Measurements from ENCODE around the gene IL17RD.

The IL17RD gene

DNA sequence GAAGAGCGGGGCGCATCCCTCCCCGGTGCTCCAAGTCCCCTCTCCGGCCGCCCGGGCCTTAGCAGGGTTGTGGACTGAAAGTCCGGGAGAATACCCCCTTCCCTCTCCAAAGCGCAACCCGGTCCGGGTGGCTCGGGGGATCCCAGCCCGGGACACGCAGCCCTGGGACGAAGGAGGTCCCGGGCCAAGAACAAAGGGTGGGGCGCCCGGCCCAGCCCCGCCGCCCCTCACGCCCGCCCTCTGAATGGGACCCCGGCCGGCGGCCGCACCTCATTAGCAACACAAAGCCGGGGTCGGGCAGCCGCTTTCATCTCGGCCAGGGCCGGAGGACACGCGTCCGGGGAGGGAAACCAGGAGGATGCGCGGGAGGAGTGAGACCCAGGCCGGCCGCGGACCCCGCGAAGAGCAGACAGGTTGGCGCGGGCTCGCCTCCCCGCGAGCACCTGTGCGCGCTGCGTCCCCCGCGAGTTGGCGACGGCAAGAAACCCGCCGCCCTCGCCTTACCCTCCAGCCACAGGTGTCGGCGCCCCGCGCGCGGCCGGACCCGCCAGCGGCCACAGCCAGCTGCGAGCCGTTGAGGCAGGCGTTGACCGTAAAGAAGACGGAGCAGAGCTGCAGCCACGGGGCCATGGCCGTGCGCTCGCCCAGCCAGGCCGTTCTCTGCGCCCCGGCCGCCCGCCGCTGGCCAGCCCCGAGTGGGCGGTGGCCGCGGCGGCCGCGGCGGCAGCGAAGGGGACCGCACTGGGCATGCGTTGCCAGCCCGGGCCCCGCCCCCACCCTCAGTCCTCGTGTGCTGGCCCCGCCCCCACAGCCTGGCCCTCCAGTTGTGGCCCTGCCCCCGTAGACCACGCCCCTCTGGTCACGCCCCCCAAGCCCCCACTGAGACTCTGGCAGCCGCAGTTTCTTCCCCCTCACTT lies at the start of gene IL17RD:
Gene IL17RD, minus strand, starts transcription at position 697 of the 917 bp plus-strand sequence. Its CDS starts 67 bp downstream, at position 630.
- peak; percentile 9 to 49 for DNase-seq (ENCODE audit: low read depth in 2 of 2)

DNA sequence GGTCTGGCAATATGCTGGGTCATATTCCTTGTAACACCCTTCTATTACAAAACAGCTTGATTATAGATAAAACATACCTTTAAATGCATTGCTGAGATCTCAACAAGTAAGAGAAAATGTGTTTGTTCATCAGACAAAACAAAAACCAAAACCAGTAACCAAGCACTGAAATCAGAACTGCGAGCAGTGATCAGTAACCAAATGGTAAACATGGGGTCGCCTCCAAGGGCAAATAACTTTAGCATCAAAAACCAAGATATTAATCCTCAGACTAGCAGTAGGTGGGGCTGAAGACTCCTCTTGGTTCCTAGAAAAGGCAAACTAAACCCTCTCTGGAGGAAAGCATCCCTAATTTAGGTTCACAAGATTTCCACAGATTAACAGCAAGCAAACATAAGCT lies 41.3 kb upstream of the IL17RD start:
- no peak for DNase-seq (ENCODE audit: low read depth in 2 of 2)

DNA sequence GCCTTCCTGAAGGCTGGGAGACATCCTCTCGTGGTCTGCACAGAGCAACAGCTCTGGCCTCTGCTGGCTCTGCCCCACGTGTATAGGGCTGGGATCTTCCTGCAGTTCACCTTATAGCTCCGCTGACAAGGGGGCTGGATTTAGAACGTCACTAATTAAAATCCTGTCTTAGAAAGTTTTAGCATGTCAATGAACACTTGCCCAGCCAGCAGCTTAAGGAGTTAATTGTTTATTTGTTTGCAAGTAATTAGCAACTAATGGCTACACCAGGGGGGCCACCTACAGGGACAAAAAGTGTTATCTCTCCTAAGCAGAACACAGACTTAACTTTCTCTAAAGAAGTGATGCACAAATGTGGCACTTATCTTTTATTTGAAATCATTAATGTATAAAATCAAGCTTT lies 34.7 kb upstream of the IL17RD start, which contains the start of gene HESX1:
Gene HESX1, minus strand, starts transcription at position 84 of the 403 bp plus-strand sequence. Its CDS starts 60 bp downstream, at position 24.
- no peak for DNase-seq (ENCODE audit: low read depth in 2 of 2)

DNA sequence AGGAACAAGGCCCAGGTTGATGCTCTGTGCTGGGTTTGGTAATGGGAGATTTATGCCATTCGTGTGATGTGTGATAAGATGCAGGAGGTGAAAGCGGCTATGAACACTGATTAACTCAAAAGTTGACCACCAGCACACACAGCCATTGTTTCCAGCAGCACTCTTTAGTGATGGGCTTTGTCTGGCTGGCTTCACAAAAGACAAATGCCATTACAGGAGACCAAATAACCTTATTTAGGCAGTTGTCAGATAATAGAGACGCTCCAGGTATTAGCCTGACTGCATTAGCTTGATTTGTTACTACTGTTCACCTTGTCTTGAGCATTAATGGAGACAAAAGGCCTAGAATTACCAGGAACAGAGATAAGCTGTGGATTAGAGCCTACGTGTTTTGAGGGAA lies 29.5 kb upstream of the IL17RD start:
- DNase-seq (ENCODE audit: low read depth in 2 of 2), result no peak

DNA sequence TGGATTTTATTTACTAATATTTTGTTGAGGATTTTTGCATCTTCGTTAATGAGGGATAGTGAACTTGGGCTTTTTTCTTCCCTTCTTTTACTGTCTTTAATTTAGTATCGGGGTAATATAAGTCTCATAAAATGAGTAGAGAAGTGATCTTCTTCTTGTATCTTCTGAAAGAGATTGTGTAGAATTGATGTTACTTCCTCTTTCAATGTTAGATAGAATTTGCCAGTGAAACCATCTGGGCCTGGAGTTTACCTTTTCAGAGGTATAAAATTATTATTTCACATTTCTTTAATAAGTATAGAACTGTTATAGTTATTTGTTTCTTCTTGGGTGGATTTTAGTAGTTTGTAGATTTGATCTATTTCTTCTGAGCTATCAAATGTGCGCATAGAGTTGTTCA lies 26.9 kb upstream of the IL17RD start:
- no peak for DNase-seq (ENCODE audit: low read depth in 2 of 2)

DNA sequence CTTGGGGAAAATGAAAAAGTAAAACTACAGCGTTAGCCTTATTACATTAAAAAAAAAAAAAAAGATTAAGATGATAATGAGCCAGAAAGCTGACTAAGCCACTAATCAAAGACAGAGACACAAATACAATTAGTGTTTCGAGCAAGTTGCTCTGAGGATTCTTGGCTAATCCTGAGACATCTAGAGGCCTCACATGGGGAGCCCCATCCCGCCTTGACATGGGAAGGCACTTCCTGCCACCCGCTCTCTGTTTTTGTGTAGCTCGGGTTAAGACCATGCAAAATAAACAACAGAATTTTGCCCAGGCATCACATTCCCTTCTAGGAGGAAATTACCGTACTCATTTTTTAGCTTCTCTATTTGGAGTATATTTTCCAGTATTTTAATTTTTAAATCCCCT lies 19.4 kb upstream of the IL17RD start:
- no peak for DNase-seq (ENCODE audit: low read depth in 2 of 2)

DNA sequence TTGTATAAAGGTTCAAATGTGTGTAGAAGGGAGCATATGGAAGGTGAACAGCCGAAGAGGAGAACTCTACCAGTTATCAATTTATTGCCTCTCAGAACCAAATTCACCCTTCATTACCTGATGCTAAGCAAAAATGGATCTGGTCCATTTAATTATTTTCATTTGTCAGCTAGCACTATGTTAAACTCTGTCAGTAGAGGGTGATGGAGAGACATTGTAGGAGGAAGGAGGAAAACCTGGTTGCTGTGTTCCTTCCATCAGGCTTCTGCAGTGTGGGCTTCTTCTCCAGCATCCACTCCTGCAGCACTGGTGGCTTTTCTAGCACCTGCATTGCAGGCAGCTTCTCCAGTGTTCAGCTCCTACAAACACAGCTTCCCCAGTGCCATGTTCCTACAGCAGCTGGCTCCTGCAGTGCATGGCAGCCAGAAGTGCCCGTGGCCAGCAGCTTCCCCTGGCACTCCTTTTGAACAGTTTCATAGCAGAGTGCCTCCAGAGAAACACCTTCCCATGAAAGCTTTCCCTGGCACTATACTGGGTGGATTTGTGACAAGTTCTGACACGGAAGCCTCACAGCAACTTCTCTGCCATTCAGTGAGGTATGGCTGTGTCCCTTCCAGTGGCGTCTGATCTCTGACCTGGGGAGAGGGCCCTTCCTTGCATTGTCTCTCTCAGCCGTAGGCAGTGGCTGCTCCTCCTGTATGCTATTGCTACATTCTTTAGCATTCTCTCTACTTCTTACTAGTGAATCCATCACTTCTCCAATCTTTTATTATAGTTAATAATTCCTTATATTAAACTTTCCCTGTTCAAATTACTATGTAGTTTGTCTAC lies 14.6 kb upstream of the IL17RD start:
- DNase-seq (ENCODE audit: low read depth in 2 of 2), result no peak

DNA sequence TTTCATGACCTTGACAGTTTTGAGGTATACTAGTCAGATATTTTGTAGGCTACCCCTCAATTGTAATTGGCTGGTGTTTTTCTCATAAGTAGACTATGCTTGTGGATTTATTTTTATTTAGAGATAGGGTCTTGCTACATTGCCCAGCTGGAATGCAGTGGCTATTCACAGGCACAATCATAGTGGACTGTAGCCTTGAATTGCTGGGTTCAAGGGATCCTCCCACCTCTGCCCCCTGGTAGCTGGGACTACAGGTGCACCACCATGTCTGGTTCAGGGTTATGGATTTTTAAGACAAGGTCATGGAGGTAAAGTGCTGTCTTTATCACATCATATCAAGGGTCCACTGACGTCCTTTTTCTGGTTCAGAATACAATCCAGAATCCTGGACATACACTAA lies 10.9 kb upstream of the IL17RD start:
- no peak for DNase-seq (ENCODE audit: low read depth in 2 of 2)

DNA sequence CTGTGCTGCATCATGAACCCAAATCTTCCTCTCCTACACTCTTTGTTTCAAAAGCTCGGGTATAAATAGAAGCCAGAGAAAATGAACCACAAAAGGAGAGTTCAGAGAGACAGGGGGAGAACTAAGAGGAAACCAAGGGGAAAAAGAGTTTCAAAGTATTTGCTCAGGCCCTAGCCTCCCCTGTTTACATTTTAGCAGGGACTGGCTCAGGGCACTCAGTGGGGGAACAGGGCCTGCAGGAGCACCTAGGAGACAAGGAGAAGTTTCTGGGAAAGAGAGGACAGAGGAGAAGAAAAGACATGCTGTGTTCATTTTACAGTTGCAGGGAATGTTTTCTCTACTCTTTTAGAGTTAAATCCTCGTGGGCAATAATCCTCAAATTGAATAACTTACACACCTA lies 8.5 kb upstream of the IL17RD start:
- DNase-seq (ENCODE audit: low read depth in 2 of 2), result no peak

DNA sequence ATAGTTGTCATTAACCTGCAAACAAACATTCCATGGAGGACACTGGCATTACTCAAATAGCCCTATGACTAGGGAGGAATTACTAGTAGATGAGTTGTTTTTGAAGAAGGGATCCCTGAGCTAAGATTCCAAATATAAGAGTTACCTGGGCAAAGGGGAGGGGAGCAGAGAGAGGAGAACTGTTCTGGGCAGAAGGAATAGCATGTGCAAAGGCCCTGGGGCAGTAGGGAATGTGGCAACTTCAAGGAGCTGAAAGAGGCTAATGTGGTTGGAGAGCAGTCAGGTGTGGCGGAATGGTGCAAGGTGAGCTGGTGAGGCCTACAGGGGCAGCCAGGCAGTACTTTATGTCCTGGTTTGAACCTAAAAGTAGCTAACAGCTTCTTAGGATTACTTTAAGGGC lies 5.8 kb upstream of the IL17RD start:
- no peak for DNase-seq (ENCODE audit: low read depth in 2 of 2)

DNA sequence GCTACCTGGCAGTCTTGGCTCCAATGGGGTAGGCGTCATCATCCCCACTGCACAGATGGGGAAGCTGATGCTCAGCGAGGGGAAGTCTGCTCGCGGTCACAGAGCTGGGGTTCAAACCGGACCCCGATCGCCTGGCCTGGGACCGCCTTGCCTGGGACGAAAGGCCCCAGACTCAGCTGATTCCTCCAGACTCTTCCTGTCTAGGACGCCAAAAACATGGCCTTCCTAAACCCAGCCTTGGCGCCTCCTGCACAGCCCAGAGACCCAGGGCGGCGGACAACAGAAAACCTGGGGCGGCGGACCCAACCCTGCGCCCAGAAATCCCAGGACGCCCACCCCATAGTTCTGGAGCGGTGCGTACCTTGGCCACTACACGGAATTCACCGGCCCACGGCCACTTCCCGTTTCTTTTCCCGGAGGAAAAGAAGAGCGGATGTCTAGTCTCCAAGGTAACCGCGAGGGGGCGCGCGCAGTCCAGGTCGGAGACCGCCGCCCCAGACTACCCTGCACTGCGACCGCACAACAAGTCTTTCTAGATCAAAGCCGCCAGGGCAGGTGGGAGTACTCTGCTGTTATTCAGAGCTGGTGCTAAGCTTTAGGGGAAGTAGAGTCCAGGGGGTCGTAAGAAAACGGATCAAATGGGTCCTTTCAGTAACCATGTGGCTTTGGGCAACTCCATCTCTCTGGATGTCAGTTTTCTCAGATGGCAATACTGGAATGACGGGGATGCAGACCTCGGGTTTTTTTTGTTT lies 4.9 kb upstream of the IL17RD start:
- DNase-seq (ENCODE audit: low read depth in 2 of 2), result peak in 1 of 2 donors; percentile 39

DNA sequence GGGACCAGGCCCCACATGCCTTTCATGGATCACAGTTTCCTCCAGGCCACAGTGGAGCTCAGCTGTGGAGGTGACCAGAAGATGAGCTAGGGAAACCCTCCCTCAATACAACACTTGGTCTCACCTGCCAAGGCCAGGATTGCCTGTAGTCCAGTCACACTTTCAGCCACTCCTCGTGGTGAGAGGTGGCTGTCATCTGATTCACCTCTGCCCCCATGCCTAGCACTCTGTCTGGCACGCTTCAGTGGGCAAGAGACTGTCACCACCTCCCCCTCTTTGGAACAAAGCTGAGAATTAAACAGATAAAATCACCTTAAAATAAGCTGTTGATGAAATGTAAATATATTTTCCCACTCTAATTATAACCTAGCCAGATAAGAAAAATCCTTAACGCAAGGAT lies 4.0 kb upstream of the IL17RD start:
- DNase-seq (ENCODE audit: low read depth in 2 of 2), result no peak

DNA sequence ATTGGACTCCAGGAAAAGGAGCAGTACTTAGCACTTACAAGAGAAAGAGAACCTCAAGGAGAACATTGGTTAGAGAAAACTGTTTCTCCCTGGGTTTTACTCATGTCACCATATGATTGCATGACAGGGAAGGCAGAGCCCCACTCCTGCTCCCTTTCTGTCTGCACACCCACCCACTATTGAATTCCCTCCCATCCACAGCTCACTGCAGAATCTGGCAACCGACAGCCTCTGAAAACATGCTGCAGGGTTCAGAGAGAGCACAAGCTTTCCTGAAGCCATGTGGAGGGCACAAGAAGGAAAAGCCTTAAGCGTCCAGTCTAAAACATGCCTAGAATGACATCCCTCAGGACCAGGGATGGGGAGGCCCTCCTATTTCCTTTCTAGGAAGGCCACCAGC lies 3.0 kb upstream of the IL17RD start:
- DNase-seq (ENCODE audit: low read depth in 2 of 2), result no peak

DNA sequence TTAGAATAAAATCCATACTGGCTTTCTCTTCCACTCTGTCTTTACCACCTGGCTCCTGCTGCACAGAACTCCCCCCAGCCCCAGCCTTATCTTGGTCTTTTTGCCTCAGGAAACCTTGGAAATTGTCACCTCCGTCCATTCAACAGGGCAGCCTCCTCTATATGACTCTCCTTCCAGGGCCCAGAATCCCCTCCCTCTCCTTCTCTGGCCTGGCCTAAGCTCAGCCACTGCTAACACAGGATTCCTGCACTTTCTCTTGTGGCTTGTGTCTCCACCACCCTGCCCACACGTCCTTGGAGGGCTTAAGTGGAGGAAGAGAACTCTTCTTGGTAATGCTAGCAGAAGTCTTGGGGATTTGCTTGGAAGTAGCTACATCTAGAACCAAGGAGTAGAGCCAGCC lies 1.5 kb upstream of the IL17RD start:
- no peak for DNase-seq (ENCODE audit: low read depth in 2 of 2)

DNA sequence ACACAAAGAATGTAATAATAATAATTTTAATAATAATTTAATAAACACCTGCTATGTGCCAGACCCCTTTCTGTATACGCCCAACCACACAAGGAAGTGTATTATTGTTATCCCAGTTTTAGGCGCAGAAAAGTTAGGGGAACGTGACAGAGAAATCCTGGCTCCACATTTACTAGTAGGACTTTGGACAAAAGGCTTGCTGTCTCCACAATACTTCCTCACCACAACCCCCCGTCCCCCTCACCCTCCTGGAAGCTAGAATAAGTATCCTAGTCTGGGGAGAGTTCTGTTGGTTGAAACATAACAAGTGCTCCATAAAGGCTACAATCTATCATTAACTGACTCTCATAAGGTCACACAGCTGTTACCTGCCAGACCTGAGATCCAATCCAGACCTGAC lies 488 bp upstream of the IL17RD start:
- no peak for DNase-seq (ENCODE audit: low read depth in 2 of 2)

DNA sequence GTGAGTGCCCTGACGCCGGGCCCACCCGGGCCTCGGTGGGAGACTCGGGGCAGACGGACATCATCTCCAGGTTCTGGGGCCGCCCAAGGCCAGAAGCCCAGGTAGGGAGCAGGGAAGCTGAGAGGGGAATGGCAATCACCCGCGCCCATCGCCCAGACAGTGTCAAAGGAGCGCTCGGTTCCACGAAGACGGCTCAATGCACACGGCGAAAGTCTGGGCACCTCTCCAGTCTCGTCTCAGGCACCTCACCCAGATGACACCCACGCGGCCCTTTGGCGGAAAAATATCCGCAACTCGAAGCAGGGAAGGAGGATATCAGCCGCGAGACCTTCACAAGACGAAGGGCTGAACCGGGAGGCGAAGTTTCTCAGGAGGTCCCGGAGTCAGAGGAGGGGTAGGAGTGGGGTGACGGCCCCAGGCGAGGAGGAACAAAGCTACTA lies 916 bp downstream of the IL17RD start:
- DNase-seq (ENCODE audit: low read depth in 2 of 2), result no peak

DNA sequence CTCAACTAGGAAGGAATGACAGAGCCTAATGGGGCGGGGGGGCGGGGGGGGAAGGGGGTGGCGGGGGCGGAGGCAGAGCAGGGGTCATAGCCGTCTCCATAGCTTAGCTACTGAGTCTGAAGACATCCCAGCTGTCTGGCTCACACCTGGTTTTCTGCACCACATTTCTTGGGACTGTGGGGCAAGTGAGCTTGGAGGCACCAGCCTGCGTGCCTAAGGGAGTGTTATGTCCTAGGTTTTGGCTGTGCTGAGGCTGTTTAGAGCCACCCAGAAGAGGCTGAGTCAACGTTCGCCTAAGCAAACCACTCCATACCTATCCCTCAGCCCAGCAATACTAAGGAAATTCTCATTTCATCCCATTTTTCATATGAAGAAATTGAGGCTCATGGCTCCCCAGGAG lies 1.4 kb downstream of the IL17RD start:
- DNase-seq (ENCODE audit: low read depth in 2 of 2), result no peak

DNA sequence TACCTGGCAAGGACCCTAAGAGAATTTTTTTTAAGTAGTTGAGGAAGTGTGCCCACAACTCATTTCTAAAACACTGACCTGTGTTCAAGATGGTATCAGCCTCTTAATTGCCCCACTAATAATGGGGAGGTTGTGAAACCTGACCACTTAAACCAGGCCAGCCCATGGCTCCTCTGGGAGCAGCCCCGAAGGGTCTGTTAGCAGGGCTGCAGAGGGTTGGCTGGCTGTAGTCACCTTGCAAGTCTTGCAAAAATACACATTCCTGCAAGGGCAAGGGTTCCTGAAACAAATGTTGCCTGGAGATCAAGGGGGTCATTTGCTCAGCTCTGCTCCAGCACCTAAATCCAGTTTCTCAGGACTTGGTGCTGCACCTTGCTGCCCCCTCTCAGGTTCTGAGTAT lies 3.2 kb downstream of the IL17RD start:
- DNase-seq (ENCODE audit: low read depth in 2 of 2), result no peak

DNA sequence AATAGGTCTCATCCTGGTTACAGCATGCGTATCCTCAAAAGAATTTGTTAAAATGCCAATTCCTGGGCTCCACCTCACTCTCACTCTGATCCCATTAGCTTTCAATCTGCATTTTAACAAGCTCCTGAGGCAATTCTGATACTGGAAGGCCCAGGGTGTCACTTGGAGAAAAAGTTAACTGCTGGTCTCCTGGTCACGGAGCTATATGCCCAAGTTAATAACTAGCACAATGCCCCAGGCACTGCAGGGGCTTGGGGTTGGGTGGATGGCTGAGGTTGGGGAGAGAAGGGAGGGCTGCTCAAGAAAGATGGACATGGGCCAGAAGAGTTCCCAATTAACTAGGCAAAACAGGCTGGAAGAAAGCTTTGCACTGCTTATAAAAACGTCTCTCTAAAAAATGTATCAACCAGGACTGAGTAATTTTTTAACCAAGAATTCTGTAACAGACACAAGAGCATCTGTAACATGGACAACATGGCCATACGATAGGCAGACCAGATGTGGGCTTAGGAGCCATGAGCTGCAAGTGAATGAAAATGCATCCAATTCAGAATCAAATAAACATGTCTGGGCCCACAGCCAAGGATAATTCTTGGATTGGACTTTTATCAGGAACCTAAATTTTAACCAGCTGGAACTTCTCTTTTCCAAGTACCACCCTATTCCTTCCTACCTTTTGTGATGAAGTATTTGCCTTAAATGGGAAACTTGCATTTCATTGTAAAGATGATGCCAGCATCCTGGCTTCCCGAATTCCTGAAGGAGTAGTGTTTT lies 4.2 kb downstream of the IL17RD start:
- DNase-seq (ENCODE audit: low read depth in 2 of 2), result no peak

DNA sequence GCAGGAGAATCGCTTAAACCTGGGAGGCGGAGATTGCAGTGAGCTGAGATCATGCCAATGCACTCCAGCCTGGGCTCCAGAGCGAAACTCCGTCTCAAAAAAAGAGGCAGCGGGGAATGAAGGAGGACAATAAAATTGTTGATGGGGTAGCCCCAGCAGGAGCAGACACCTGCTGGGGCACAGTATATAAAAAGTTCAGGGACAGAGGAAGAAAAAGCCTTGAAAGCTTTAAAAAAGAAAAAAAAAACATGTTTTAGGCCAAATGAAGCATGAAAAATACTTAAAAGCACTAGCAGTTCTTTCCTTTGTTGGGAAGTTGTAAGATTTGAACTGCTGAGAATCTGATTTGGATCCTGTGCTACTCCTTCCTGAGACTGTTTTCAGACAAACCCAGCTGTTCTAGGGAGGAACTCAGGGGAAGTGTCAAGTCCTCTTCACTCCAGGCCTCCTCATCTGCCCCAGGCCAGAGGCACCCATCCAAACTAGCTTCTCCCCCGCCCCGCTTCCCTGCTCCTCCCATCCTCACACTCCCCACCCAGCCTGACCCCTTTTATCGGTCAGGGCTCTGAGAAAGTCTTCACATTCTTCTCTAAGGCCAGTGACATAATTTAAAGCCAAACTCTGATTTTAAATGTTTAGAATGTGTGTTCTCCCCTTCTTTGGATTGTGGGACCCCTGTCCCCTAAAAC lies 4.9 kb downstream of the IL17RD start:
- no peak for DNase-seq (ENCODE audit: low read depth in 2 of 2)
